DND-41 (cell line): ENCODE results near the gene ZKSCAN3.

Source experiments
- ATAC-seq: fragments of 200-7000 bp; cut with Tn5 transposase; 3 replicates; pipeline ENCODE4 v1.9.1; 2021; ENCODE audit warnings: low read depth; ENCODE audit not compliant: insufficient read depth
- DNase-seq: peaks from one replicate; pipeline ENCODE4 v3.0.0-alpha.2; 2020
- H2AFZ ChIP-seq: 2 replicates; pipeline ENCODE4 v1.6.0; 2012; ENCODE audit warnings: low read depth, low read length
- H3K27ac ChIP-seq: 2 replicates; pipeline ENCODE4 v1.5.1; 2012; ENCODE audit warnings: low read length, inconsistent platforms
- H3K27me3 ChIP-seq: fragments of 200-600 bp; sonication (generic); 2 replicates; pipeline ENCODE4 v1.6.0; 2012; ENCODE audit warnings: low read length, mild to moderate bottlenecking, inconsistent platforms; ENCODE audit not compliant: insufficient read depth, poor library complexity
- H3K36me3 ChIP-seq: 2 replicates; pipeline ENCODE4 v1.5.1; 2012; ENCODE audit warnings: low read length, inconsistent platforms; ENCODE audit not compliant: insufficient read depth
- H3K4me1 ChIP-seq: 2 replicates; pipeline ENCODE4 v1.5.1; 2012; ENCODE audit warnings: mild to moderate bottlenecking, low read length; ENCODE audit not compliant: insufficient read depth
- H3K4me2 ChIP-seq: 2 replicates; pipeline ENCODE4 v1.6.0; 2012; ENCODE audit warnings: mild to moderate bottlenecking, moderate library complexity, low read length, inconsistent platforms; ENCODE audit not compliant: insufficient read depth
- H3K4me3 ChIP-seq, 2 experiments: fragments of 200-600 bp in 1 of 2; shearing (Covaris generic) in 1 of 2; 2 replicates each; pipeline ENCODE4 v1.5.1; 2012 to 2016; ENCODE audit warnings: inconsistent platforms in 2 of 2, low read length in 2 of 2, mild to moderate bottlenecking in 2 of 2, low read depth in 1 of 2, moderate library complexity in 1 of 2
- H3K79me2 ChIP-seq: 2 replicates; pipeline ENCODE4 v1.6.0; 2012; ENCODE audit warnings: low read length, inconsistent platforms; ENCODE audit not compliant: insufficient read depth
- H3K9ac ChIP-seq: 2 replicates; pipeline ENCODE4 v1.6.0; 2012; ENCODE audit warnings: low read depth, mild to moderate bottlenecking, inconsistent platforms, low read length, moderate library complexity
- H3K9me3 ChIP-seq: 2 replicates; pipeline ENCODE4 v1.5.1; 2012; ENCODE audit warnings: low read length, moderate library complexity, mild to moderate bottlenecking, inconsistent platforms; ENCODE audit not compliant: insufficient read depth, severe bottlenecking
- H4K20me1 ChIP-seq: 2 replicates; pipeline ENCODE4 v1.6.0; 2012; ENCODE audit warnings: low read length; ENCODE audit not compliant: insufficient read depth
- CTCF ChIP-seq: IDR thresholded peaks from 2 replicates; pipeline ENCODE4 v1.5.1; 2012; ENCODE audit warnings: borderline replicate concordance, low read length, moderate library complexity, mild to moderate bottlenecking; ENCODE audit not compliant: poor library complexity, severe bottlenecking; ENCODE audit errors: extremely low read depth
- EZH2 ChIP-seq: IDR thresholded peaks from 3 replicates; pipeline ENCODE4 v1.6.1; 2012; ENCODE audit warnings: borderline replicate concordance, low read depth, mild to moderate bottlenecking, moderate library complexity, low read length, inconsistent platforms; ENCODE audit not compliant: severe bottlenecking

The ZKSCAN3 gene

GRCh38 chr6:28335040-28335563, 14.6 kb upstream of the ZKSCAN3 start:
- Histone ChIP-seq H4K20me1 (no peaks in the 10 kb centered on the region), H3K9ac (peak overlapping the region; percentile 88), H3K4me1 (peaks cover 28% of the 10 kb centered on the region), H3K4me2 (peak overlapping the region; percentile 68), H3K27ac (peak overlapping the region; percentile 90), H2AFZ (peak overlapping the region; percentile 89), H3K9me3 (peaks cover 4% of the 10 kb centered on the region), H3K36me3 (no peaks in the 10 kb centered on the region), H3K27me3 (no peaks in the 10 kb centered on the region), H3K4me3 (peak overlapping the region in 1 of 2 experiments; percentile 79; a peak in 3 of 4 replicates), H3K79me2 (no peaks in the 10 kb centered on the region)
- DNase-seq = no peak
- ATAC-seq = no peak
- no peak for TF ChIP-seq CTCF

GRCh38 chr6:28335564-28336283, 14.0 kb upstream of the ZKSCAN3 start, which contains the start of gene ZSCAN31:
Gene ZSCAN31 (minus strand): TSS chr6:28336148. CDS start chr6:28329683, 6,465 bp downstream.
- peak within 1 kb of the TSS; percentile 68 for H3K4me2 ChIP-seq
- H3K4me3 ChIP-seq = peak within 1 kb of the TSS; percentile 59 to 79
- no peak for TF ChIP-seq CTCF
- no peak for TF ChIP-seq EZH2
- H2AFZ ChIP-seq = peak within 1 kb of the TSS; percentile 89
- ATAC-seq (peak; percentile 91), DNase-seq (peak; percentile 85)
- H3K79me2 ChIP-seq = no peaks in the 10 kb centered on the region
- peaks cover 34% of the 10 kb centered on the region for H3K4me1 ChIP-seq
- H3K9ac ChIP-seq = peak within 1 kb of the TSS; percentile 88
- no peaks in the 10 kb centered on the region for H3K36me3 ChIP-seq
- H3K27ac ChIP-seq = peak within 1 kb of the TSS; percentile 90
- H3K9me3 ChIP-seq = peaks cover 7% of the 10 kb centered on the region
- no peaks in the 10 kb centered on the region for H4K20me1 ChIP-seq
- H3K27me3 ChIP-seq = no peaks in the 10 kb centered on the region

GRCh38 chr6:28336284-28337120, 13.2 kb upstream of the ZKSCAN3 start:
- Histone ChIP-seq H3K36me3 (no peaks in the 10 kb centered on the region), H3K9me3 (peaks cover 7% of the 10 kb centered on the region), H2AFZ (peak overlapping the region; percentile 89), H3K4me1 (peaks cover 42% of the 10 kb centered on the region), H4K20me1 (no peaks in the 10 kb centered on the region), H3K9ac (peak overlapping the region; percentile 88), H3K4me3 (peak overlapping the region; percentile 59 to 79), H3K79me2 (no peaks in the 10 kb centered on the region), H3K4me2 (peak overlapping the region; percentile 68), H3K27ac (peak overlapping the region; percentile 90), H3K27me3 (no peaks in the 10 kb centered on the region)
- DNase-seq (peak; percentile 61), ATAC-seq (peak; percentile 47)
- TF ChIP-seq CTCF (no peak), EZH2 (no peak)
